HG03025 (cell line): ENCODE results near the gene RPS6KA5.
"Not testable (repeated sequence)": the region's sequence is repeated elsewhere in the genome, so short reads cannot be mapped to it uniquely, and the experiment has no call there.

Source experiments
- ATAC-seq: cut with Tn5 transposase; IDR thresholded peaks from one replicate; pipeline ENCODE4 v1.9.1; 2021; ENCODE audit warnings: mild to moderate bottlenecking, moderate library complexity; ENCODE audit not compliant: unreplicated experiment, low FRiP score

Gene RPS6KA5

DNA sequence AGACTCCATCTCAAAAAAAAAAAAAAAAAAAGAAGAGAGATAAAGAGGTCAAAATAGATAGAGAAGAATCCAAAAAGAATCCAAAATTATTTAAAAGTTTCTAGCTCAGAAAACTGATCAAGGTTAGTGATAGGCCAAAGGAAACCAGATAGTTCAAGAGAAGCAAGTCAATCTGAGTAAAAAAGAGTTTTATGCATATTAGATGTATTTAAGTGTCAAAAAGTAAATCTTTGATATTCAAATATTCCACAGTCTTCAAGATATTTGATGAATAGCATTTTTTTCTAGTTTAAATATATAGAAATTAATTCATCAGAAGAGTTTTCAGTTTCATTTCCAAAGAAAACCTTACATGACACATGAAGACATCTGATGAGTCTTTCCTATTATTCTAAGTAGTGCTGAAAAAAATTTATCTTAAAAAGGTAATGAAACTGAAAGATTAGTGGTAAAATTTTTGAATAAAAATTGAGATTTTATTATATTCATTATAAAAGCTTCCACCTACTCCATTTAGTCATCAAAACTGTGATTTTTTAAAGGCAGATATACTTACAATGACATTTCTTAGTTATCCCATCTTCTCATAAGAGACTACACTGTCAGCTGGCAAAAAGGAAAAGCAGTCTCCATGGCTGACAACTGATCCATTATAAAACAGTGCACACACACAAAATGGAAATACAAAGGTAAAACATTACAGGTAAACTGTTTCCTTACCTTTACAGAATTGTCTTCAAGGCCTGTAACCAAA, 68.6 kb downstream of the RPS6KA5 start:
- no peak for ATAC-seq

DNA sequence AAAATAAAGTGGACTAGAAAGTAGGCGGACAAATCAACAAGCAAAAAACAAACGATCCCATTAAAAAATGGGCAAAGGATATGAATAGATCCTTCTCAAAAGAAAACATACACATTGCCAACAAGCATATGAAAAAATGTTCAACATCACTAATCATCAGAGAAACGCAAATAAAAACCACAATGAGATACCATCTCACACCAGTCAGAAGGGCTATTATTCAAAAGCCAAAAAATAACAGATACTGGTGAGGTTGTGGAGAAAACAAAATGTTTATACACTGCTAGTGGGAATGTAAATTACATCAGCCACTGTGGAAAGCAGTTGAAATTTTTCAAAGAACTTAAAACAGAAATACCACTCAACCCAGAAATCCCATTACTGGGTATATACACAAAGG, 70.3 kb downstream of the RPS6KA5 start:
- no peak for ATAC-seq

DNA sequence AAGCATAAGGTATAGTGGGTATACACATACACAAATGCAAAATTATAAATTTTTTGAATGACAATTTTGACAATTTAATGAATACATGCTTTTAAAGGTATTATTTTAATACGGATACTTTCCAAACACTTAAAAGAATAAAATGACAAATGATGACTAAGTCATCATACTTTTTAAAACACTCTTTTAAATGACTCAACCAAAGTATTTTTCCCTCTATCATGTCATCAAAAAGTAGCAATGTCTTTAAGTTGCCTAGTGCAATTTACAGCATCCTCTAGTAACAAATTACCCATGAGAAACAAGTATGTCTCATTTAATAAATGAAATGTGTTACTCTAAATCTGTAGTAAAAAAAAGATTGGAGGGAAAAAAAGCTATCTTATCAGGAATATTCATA, 73.3 kb downstream of the RPS6KA5 start:
- ATAC-seq = no peak

DNA sequence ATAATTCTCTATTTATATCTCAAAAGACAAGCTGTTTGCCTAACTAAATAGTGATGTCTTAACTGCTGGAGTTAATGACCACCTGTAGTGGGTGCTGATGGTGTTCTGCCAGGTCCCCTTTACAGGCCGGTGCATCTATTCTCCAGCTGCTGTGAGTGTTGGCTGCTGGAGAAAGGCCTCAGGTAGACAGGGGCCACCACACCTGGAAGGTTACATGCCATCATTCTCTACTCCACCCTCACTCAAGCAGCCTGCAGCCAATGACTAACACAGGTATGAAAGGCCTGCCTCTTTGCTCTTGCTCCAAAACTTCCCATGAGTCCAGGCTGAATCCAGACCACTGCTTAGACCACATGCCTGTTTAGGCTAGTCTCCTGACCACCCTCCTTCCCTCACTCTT, 73.9 kb downstream of the RPS6KA5 start:
- ATAC-seq = no peak

DNA sequence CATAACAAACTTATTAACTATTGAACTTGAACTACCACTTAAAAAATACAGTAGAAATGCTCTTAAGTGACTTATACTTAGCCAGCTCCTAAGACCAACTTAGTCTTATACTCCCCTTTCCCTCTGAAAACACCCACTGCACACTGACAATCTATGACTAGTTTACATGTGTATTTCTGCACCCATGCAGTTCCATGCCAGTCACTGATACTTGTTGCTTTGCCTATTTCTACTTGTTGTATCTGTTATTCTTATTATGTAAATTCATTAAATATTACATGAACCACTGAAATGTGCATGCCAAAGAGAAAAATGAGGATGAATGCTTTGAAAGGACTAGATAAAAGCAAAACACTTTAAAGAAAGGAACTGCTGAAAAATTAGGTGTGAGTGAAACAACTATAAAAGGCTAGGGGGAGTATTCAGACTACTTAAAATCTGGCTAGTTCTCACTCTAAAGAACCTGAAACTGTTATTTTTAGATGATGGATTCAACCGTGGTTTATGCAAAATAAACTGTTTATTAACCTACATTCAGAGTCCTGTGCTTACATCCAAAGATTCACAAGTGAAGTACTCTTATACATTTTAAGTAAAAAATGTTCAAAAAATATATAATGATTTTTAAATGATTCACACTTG, 74.7 kb downstream of the RPS6KA5 start:
- no peak for ATAC-seq

DNA sequence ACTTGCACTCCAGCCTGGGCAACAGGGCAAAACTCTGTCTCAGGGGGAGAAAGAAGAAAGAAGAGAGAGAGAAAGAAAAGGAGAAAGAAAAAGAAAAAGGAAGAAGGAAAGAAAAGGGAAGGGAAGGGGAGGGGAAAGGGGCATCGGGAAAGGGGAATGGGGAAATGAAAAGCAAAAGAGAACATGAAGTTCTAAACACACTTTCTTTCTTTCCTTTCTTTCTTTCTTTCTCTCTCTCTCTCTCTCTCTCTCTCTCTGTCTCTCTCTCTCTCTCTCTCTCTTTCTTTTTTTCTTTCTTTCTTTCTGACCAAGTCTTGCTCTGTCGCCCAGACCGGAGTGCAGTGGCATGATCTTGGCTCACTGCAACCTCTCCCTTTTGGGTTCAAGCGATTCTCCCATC, 76.9 kb downstream of the RPS6KA5 start:
- no peak for ATAC-seq

DNA sequence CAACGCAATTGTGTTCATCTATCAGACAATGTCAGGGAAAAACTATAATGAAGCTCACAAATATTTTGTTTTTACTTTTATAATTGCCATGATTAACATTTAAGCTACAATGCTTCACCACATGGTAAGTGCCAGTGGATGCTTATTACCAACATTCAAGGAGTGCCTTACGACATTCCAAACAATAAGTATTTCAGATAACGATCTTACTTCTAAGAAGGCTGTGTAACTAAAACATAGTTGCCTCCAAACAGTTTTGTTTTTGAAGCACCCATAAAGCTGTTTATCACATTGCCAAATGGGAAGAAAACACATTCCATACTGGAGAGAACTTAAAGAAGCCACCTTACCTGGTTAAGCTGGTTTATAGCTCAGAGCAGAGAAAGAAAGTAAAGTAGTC, 78.8 kb downstream of the RPS6KA5 start:
- no peak for ATAC-seq

DNA sequence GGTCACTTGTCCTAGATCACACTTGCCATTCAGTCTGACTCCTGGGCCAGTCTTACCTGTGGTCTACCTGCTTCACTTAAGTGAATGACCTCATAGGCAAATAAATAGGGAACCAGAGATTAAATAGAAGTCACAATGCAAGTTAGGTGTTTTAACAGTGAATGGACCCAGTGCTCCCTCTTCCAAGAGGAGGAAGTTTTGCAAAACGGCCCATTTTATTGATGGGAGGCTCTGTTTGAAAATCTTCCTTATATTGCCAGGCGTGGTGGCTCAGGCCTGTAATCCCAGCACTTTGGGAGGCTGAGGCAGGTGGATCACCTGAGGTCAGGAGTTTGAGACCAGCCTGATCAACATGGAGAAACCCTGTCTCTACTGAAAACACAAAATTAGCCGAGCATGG, 79.8 kb downstream of the RPS6KA5 start:
- ATAC-seq = not testable (repeated sequence)

DNA sequence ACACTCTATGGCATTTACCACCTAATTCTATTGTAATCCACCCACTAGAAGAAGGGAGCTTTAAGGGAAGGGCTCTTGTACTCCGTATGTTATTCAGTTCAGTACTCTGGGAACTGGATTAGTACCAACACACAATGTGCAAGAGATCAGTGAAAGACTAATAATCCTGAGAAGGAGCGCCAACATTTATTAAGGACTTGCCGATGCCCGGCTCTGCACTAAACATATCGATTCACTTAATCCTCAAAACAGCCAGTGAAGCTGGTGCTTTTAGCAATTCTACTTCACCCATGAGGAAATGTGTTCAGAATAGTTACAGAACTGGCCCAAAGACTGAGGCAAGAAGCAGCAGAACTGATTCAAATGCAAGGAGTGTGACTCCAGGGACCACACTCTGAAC, 80.9 kb downstream of the RPS6KA5 start:
- no peak for ATAC-seq

DNA sequence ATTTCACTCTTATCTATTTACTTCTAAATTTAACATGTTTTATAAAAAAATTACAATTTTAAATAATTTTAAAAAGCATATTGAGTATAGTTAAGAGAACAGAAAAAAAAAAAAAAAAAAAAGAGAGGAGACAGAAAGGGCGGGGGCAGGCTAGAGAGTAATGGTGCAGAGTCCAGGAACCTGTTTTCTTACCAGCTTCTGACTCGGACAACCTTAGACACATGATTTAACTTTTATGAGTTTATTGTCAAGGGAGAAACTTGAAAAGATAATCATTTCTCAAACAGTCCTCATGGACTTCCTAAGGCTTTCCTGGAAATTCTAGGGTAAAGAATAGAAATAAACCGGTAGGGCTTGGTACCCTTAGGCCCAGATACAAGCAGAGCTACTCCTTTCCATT, 84.3 kb downstream of the RPS6KA5 start:
- no peak for ATAC-seq

DNA sequence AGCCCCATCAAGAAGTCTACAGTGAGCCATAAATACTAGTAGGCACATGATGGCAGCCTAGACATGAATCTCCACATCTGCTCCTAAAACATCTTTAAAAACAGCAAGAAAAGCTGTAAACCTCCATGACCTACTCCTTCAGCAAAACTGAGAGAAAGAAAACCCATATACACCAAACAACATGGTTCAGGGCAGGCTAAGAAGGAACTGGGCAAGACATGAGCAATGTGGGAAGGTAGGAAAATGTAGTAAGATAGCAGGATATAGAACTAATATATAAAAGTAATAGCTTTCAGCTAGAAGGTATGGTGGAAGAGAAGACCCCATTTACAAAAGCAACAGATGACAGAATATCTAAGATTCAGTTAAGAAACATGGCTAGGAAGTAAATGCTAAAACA, 88.8 kb downstream of the RPS6KA5 start:
- no peak for ATAC-seq

DNA sequence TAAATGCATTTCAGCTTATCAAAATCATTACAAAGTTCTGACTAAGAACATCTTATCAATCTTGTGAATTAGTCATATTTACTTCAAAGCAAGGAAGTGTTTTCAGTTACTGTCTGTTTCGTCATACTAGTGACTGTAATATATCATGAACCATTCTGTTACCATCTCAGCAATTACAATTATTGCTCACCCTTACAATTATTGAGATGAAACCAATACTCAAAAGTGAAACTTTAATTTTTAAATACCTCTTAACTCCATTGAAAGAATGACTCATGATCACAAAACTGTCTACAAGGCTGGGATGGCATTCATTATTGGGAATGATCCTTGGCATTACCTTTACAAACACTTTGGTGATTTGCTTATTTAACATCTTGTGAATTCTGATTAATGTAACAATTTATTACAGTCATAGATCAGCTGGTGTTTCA, 90.3 kb downstream of the RPS6KA5 start:
- no peak for ATAC-seq

DNA sequence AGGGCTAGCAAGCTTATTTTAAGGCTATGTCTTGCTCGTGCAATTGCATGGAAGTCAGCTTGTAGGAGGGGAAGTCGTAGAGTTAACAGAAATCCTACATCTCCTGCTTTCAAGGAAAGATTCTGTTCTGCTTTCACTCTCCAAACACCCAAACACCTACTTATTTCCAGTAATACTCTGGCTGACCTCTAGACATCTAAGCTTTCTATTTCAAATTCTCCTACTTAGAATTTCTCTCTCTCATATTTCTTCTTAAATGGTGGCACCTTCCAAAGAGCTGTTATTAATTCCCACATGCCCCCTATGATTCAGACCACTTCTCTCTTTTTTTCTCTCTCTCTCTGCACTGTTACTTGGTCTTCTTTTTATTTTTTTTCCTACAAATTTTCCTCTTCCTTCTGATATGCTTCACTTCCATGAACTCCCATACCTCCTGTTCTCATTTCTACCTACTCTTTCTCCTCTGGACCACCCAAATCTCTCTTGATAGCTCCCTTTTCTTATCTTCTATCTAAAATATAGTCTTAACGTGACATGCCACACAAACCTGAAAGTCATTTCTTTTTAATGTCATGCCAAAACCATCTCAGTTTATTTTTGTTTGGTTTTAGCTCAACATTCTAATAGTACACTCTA, 90.8 kb downstream of the RPS6KA5 start:
- ATAC-seq = no peak

DNA sequence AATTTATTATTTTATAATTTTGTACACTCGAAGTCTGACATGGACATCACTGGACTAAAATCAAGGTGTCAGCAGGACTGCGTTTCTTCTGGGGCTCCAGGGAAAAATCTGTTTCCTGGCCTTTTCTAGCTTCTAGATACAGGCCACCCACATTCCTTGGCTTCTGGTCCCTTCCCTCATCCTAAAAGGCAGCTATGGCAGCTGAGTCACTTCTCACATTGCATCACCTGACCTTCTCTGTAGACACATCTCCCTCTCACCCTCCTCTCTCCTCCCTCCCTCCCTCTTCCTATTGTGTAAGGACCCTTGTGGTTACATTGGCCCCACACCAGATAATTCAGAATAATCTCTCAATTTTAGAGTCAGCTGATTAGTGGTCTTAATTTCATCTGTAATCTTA, 92.4 kb downstream of the RPS6KA5 start:
- no peak for ATAC-seq

DNA sequence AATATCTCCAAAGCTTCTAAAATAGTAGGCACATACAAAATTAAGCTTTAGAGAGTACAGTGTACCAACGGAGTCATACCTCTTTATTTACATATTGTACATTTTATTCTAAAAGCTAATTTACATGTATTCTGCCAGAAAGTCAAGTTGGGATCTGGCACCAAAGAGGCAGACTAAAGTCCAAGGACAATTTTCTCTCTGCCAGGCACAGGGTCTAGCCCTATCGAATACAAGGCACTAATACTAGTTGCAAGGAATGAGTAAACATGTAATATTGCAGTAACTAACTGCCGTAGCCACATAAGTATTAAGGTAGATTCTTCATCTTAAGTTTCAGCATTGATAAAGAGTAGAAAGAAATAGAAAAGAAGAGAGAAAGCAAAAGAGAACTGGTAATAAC, 93.9 kb downstream of the RPS6KA5 start:
- ATAC-seq = no peak

DNA sequence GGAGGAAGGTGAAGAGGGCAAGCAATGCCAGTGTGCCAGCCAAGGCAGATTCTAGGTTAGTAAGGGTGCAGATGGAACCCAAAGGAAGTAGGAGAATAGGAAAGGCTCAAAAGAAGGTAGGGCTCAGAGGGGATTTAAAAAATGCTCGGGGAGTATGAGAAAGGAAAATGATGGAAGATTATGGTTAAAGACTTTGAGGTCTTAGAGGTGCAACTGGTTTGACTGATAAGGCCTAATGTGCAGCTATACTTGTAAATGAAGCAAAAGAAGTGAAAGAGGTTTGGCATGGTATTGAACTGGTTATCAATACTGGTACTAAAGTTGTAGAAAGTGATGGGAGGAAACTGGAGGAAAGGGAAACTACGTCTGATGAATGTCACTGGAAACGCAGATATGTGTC, 94.7 kb downstream of the RPS6KA5 start:
- ATAC-seq = no peak

DNA sequence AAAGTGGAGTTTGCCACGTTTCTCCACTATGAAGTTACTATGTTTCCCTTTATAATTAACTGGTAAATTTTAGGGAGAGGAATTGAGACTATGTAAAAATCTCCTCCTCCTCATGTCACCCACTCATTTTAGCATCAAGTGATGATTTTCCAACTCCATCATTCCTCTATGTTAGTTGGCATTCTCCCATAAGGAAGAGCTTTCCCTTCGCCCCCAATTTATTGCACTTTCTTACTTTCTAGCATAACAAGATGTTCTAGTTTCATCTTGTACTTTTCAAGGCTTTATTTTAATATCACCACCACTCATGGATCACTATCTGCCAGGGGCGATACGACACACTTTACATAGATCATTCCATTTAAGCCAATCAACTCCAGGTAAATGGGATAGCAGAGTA, 97.1 kb downstream of the RPS6KA5 start:
- ATAC-seq = no peak

DNA sequence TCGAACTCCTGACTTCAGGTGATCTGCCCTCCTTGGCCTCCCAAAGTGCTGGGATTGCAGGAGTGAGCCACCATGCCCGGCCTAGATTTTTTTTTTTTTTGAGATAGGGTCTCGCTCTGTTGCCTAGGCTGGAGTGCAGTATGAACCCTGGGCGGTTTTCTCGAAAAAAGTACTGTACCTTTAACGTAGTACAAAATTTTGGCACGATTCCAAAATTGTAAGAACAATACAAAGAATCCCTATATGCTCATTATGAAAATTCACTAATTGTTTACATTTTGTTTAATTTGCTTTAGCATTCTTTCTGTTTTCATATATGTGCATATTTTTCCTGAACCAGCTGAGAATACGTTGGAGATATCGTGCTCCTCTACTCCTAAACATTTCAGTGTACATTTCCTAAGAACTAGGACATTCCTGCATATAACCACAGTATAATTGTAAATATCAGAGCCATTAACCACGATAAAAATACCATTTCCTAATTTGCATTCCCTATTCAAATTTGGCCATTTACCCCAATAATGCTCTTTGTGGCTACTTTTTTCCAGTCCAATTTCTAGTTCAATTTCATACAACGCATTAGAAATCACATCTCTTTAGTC, 97.8 kb downstream of the RPS6KA5 start:
- ATAC-seq = no peak

DNA sequence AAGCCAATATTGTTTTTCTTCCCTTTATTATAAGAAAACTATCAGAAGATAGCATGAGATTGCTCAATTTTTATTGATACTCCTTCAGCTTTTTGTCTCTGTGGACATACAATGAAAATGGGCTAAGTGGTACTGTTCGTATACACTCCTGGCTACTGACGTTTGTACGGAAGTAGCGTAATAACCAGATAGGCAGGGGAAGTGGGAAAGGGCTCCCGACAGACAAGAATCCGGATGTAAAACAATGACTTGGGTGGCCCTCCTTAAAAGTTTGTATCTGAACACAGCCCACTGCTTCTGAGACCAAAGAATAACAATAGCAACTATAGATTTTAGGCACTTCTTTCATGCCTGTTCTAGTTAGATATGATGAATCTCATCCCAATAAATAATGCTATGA, 99.6 kb downstream of the RPS6KA5 start:
- no peak for ATAC-seq

DNA sequence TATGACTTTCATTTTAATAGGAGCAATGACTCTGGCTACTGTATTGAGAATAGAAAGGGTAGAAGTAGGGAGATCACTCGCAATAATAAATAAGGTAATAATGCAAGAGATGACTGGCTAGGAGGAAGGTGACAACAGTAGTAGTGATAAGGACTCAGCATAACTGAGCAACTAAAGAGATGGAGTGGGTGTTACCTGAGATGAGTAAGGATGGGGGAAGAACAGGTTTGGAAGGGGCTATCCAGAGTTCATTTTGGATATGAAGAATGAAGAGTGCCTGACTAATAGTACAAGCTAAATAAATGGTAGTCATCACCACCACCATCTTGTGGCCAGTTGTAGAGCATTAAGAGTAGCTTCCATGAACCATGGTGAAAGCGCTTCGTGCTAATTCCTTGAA, 101.1 kb downstream of the RPS6KA5 start:
- ATAC-seq = no peak

DNA sequence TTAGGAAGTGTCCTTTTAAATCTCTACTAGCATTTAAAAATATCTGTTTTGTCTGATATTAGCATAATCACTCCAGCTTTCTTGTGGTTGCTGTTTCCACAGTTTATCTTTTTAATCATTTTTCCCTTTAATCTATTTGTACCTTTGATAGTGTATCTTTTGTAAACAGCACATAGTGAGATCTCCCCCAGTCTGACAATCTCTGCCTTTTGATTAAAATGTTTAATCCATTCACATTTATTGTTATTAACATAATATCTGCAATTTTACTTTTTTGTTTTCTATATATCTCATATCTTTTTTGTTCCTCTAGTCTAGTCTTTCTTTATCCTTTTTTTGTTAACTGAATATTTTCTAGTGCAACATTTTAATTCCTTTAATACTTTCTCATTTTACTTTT, 104.2 kb downstream of the RPS6KA5 start:
- no peak for ATAC-seq
